ENCODE data around the gene RGS9. TPM values are rescaled to one million over a fixed set of nuclear protein-coding genes. Genes with fewer than 3 reads are reported as not detected.

The RGS9 gene
- total RNA-seq, 2 donors from 2014 or later = 7.4 to 9.9 TPM

DNA sequence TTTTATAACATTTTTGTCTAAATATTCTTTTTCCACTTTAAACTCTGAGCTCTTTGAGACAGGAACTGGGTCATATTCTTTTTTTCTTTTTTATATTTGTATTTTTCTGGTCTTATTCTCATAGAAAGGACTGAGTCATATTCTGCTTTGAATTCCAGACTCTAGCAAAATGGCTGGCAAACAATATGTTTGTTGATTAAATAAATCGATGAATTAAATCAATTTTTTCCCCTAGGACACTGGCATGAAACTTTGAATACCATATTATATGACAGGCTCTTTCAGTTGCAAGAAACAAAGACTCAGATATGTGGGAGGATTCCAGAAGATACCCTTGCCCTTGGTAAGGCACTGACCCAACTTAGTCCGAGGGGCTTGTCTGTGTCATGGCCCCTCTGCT, 3.1 kb upstream of the RGS9 start:
- Histone ChIP-seq H3K4me3 (no peak overlapping the region), H3K27ac (no peak overlapping the region), H3K4me1 (peaks cover 3% of the 10 kb centered on the region), H3K9me3 (no peaks in the 10 kb centered on the region), H3K27me3 (no peaks in the 10 kb centered on the region), H3K36me3 (no peaks in the 10 kb centered on the region), H3K9ac (ENCODE audit: low read depth in 2 of 2, low read length in 2 of 2) (no peak overlapping the region)
- TF ChIP-seq CTCF (IDR thresholded peaks at IDR 0.05) = no peak
- DNase-seq = no peak
- intact Hi-C loops (cut with DNase I) = no loop called here

GRCh38 chr17:65139101-65139764, 2.1 kb downstream of the RGS9 start:
- no peak for DNase-seq
- Histone ChIP-seq H3K27ac (no peak overlapping the region), H3K9me3 (no peaks in the 10 kb centered on the region), H3K4me3 (no peak overlapping the region), H3K36me3 (no peaks in the 10 kb centered on the region), H3K4me1 (peaks cover 3% of the 10 kb centered on the region), H3K27me3 (no peaks in the 10 kb centered on the region), H3K9ac (ENCODE audit: low read depth in 2 of 2, low read length in 2 of 2) (no peak overlapping the region)
- TF ChIP-seq CTCF (IDR thresholded peaks at IDR 0.05) = no peak
- intact Hi-C loops (cut with DNase I) = no loop called here

DNA sequence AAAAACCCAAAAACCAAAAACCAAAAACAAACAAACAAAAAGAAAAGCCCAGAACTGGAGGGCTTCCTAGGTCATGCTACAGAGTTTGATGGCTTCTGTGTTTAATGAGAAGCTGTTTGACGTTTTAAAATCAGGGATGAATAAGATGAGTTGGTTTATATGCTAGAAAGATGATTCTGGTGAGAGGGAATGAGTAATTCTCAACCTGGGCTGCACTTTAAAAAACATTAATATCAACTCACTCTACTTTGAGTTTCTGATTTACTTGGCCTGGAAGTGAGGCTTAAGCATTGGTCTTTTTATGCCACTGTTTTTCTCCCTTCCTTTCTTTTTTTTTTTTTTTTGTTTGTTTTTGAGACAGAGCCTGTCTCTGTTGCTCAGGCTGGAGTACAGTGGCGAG, 5.1 kb downstream of the RGS9 start:
- Histone ChIP-seq H3K4me1 (peaks cover 3% of the 10 kb centered on the region), H3K36me3 (no peaks in the 10 kb centered on the region), H3K27me3 (no peaks in the 10 kb centered on the region), H3K9ac (ENCODE audit: low read depth in 2 of 2, low read length in 2 of 2) (no peak overlapping the region), H3K27ac (no peak overlapping the region), H3K4me3 (no peak overlapping the region), H3K9me3 (no peaks in the 10 kb centered on the region)
- TF ChIP-seq CTCF (IDR thresholded peaks at IDR 0.05) = no peak
- DNase-seq = no peak
- intact Hi-C loops (cut with DNase I) = no loop called here

DNA sequence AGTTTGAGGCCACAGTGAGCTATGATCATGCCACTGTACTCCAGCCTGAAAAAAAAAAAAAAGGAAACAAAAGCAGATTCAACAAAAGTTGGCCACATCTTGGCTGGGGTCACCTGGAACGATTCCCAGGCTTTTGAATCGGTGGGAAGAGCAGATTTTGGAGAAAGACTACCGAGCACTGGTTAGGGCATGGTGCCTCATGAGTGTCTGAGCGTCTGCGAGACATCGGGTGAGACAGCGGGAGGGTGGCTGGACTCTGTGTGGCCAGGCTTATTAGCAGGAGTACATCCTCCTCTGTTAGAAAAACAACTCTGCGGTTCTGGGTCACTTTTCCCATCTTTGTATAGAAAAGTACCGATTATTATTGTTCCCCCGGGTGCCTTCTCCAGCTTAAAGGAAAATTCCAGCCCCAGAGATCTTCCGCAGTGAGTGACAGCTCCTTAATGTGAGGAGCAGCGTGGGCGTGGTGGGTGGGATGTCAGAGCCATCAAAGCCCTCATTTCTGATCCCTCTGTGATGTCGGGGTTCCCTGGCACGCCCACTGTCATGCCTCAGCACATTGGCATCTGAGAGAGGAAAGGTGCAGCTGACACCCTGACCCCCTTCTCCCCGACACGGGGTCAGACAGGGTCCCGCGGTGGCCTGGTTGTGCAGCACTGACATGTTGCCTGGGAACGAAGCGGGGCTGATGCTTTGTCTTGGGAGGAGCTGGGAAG, 6.9 kb downstream of the RGS9 start:
- Histone ChIP-seq H3K9me3 (no peaks in the 10 kb centered on the region), H3K27ac (no peak overlapping the region), H3K9ac (ENCODE audit: low read depth in 2 of 2, low read length in 2 of 2) (no peak overlapping the region), H3K36me3 (no peaks in the 10 kb centered on the region), H3K4me3 (no peak overlapping the region), H3K27me3 (no peaks in the 10 kb centered on the region), H3K4me1 (no peaks in the 10 kb centered on the region)
- no peak for DNase-seq
- intact Hi-C loops (cut with DNase I) = no loop called here
- TF ChIP-seq CTCF (IDR thresholded peaks at IDR 0.05) = no peak

GRCh38 chr17:65145743-65146142, 8.6 kb downstream of the RGS9 start:
- intact Hi-C loops (cut with DNase I) = no loop called here
- Histone ChIP-seq H3K4me3 (no peak overlapping the region), H3K9me3 (no peaks in the 10 kb centered on the region), H3K9ac (ENCODE audit: low read depth in 2 of 2, low read length in 2 of 2) (no peak overlapping the region), H3K27me3 (no peaks in the 10 kb centered on the region), H3K27ac (no peak overlapping the region), H3K4me1 (no peaks in the 10 kb centered on the region), H3K36me3 (no peaks in the 10 kb centered on the region)
- TF ChIP-seq CTCF (IDR thresholded peaks at IDR 0.05) = no peak
- DNase-seq = no peak
